HL-60 (cell line): ENCODE data around the gene TNFRSF12A.

ENCODE experiments used
- DNase-seq, 2 experiments: peaks; one replicate each; pipeline ENCODE4 v3.0.0-alpha.2; 2010 to 2020; ENCODE audit warnings: low read depth in 1 of 2, low spot score in 1 of 2
- H3K27ac ChIP-seq: fragments of 250-450 bp; sonication (Bioruptor Pico); replicated peaks from 2 replicates; pipeline ENCODE4 v1.5.1; 2020; ENCODE audit warnings: mild to moderate bottlenecking, moderate library complexity
- H3K27me3 ChIP-seq: fragments of 250-450 bp; sonication (Bioruptor Pico); 2 replicates; pipeline ENCODE4 v1.5.1; 2021; ENCODE audit warnings: mild to moderate bottlenecking, moderate library complexity; ENCODE audit not compliant: insufficient read depth, poor library complexity, severe bottlenecking
- H3K4me3 ChIP-seq: replicated peaks from 2 replicates; pipeline ENCODE4 v1.5.1; 2011; ENCODE audit warnings: mild to moderate bottlenecking, control low read depth, low read length; ENCODE audit not compliant: insufficient read depth
- CTCF ChIP-seq: IDR thresholded peaks from one replicate; pipeline ENCODE4 v1.5.1; 2011; ENCODE audit warnings: low read length, control low read depth, inconsistent platforms; ENCODE audit not compliant: insufficient read depth
- GABPA ChIP-seq: IDR thresholded peaks from 2 replicates; pipeline ENCODE4 v1.6.1; 2012; ENCODE audit warnings: low read depth
- POLR2AphosphoS5 ChIP-seq: IDR thresholded peaks from 2 replicates; pipeline ENCODE4 v1.6.1; 2012; ENCODE audit warnings: low read depth
- SPI1 ChIP-seq: IDR thresholded peaks from 2 replicates; pipeline ENCODE4 v1.6.1; 2012; ENCODE audit warnings: low read depth, mild to moderate bottlenecking, borderline replicate concordance
- TF ChIP-seq, protein P1 (sequence below): IDR thresholded peaks from 2 replicates; pipeline ENCODE4 v1.6.1; 2012; ENCODE audit warnings: low read depth; ENCODE audit not compliant: insufficient replicate concordance

TNFRSF12A gene

GRCh38 chr16:2988590-2989099 lies 31.5 kb upstream of the TNFRSF12A start:
- no peak for DNase-seq
- Histone ChIP-seq H3K27me3 (peaks cover 2% of the 10 kb centered on the region), H3K27ac (no peak overlapping the region), H3K4me3 (no peak overlapping the region)
- TF ChIP-seq CTCF, result no peak
- TF ChIP-seq SPI1, result no peak
- no peak for TF ChIP-seq POLR2AphosphoS5
- TF ChIP-seq GABPA, result no peak
- TF ChIP-seq, protein P1, sequence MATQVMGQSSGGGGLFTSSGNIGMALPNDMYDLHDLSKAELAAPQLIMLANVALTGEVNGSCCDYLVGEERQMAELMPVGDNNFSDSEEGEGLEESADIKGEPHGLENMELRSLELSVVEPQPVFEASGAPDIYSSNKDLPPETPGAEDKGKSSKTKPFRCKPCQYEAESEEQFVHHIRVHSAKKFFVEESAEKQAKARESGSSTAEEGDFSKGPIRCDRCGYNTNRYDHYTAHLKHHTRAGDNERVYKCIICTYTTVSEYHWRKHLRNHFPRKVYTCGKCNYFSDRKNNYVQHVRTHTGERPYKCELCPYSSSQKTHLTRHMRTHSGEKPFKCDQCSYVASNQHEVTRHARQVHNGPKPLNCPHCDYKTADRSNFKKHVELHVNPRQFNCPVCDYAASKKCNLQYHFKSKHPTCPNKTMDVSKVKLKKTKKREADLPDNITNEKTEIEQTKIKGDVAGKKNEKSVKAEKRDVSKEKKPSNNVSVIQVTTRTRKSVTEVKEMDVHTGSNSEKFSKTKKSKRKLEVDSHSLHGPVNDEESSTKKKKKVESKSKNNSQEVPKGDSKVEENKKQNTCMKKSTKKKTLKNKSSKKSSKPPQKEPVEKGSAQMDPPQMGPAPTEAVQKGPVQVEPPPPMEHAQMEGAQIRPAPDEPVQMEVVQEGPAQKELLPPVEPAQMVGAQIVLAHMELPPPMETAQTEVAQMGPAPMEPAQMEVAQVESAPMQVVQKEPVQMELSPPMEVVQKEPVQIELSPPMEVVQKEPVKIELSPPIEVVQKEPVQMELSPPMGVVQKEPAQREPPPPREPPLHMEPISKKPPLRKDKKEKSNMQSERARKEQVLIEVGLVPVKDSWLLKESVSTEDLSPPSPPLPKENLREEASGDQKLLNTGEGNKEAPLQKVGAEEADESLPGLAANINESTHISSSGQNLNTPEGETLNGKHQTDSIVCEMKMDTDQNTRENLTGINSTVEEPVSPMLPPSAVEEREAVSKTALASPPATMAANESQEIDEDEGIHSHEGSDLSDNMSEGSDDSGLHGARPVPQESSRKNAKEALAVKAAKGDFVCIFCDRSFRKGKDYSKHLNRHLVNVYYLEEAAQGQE, result no peak

DNA sequence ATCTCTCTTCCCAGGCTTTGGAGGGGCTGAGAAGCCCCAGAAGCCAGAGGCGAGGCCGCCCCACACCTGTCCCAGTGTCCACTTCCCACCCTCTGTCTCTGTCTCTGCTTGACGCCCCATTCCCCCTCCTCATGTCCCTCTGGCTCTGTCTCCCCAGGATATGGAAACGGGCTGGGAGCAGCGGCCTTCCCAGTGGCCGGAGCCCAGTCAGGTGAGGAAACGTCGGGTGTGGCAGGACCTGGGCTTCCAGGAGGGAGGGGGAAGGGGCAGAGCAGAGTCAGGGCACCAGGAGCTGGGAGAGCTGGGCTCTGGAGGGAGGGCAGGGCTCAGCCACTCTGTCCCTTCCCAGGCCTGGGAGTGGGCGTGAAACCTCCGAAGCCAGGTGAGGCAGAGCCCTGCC lies 29.3 kb upstream of the TNFRSF12A start:
- H3K27me3 ChIP-seq, result peaks cover 2% of the 10 kb centered on the region

GRCh38 chr16:2991566-2992261 lies 28.5 kb upstream of the TNFRSF12A start:
- Histone ChIP-seq H3K27ac (no peak overlapping the region), H3K27me3 (peaks cover 2% of the 10 kb centered on the region), H3K4me3 (no peak overlapping the region)
- no peak for DNase-seq
- no peak for TF ChIP-seq GABPA
- TF ChIP-seq POLR2AphosphoS5, result no peak
- no peak for TF ChIP-seq CTCF
- TF ChIP-seq, protein P1, result no peak

More for the DNA sequence above, 29.3 kb upstream of the TNFRSF12A start:
- no peak for DNase-seq
- no peak overlapping the region for H3K27ac ChIP-seq
- H3K4me3 ChIP-seq, result no peak overlapping the region
- TF ChIP-seq, protein P1, result no peak
- no peak for TF ChIP-seq POLR2AphosphoS5
- TF ChIP-seq GABPA, result no peak
- no peak for TF ChIP-seq CTCF
- no peak for TF ChIP-seq SPI1
